ENCODE measurements around the gene CHRNG.
A peak's percentile ranks its signal among the peaks of the same experiment; 100 is the strongest.

Gene CHRNG

DNA sequence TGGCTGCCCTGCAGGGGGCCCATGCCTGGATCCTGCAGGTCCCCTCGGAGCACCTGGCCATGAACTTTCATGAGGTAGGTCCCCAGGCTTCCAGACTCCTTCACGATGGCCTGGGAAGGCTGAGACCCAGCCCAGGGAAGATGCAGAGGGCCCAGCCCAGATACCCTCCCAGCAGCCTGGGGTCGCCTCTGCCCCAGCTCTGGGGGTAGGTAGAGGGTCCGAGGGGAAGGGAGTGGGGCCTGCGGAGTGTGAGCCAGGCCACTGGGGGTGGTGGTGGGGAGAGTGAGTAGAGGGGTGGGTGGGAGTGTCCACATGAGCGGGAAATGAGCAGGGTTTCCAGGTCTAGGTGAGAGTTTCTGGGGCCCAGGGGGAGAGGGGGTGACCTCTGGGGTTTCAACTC lies 14.7 kb upstream of the CHRNG start:
- Histone ChIP-seq H3K4me3 (ENCODE audit: low read length) (no peak overlapping the region), H3K27me3 (ENCODE audit: control insufficient read depth, low read length) (peaks cover 24% of the 10 kb centered on the region)
- TF ChIP-seq, protein P1, sequence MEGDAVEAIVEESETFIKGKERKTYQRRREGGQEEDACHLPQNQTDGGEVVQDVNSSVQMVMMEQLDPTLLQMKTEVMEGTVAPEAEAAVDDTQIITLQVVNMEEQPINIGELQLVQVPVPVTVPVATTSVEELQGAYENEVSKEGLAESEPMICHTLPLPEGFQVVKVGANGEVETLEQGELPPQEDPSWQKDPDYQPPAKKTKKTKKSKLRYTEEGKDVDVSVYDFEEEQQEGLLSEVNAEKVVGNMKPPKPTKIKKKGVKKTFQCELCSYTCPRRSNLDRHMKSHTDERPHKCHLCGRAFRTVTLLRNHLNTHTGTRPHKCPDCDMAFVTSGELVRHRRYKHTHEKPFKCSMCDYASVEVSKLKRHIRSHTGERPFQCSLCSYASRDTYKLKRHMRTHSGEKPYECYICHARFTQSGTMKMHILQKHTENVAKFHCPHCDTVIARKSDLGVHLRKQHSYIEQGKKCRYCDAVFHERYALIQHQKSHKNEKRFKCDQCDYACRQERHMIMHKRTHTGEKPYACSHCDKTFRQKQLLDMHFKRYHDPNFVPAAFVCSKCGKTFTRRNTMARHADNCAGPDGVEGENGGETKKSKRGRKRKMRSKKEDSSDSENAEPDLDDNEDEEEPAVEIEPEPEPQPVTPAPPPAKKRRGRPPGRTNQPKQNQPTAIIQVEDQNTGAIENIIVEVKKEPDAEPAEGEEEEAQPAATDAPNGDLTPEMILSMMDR (IDR thresholded peaks at IDR 0.05; ENCODE audit: low read depth, low read length, poor library complexity, severe bottlenecking), result no peak
- TF ChIP-seq EZH2phosphoT487 (IDR thresholded peaks at IDR 0.05; ENCODE audit: borderline replicate concordance, low read length), result no peak

DNA sequence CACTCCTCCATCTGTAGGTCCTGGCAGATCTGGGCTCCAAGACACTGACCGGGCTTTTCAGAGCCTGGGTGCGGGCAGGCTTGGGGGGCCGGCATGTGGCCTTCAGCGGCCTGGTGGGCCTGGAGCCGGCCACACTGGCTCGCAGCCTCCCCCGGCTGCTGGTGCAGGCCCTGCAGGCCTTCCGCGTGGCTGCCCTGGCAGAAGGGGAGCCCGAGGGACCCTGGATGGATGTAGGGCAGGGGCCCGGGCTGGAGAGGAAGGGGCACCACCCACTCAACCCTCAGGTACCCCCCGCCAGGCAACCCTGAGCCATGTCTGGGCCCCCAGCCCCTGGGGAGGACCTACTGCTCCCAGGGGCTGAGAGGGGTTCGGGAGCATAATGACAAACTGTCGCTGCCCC lies 14.3 kb upstream of the CHRNG start:
- Histone ChIP-seq H3K9me3 (ENCODE audit: control insufficient read depth, insufficient read depth, low read length) (no peaks in the 10 kb centered on the region), H4K20me1 (ENCODE audit: control insufficient read depth, insufficient read depth, low read depth, low read length) (no peaks in the 10 kb centered on the region), H3K79me2 (ENCODE audit: control insufficient read depth, low read length) (no peaks in the 10 kb centered on the region), H3K27ac (ENCODE audit: low read depth, low read length) (no peak overlapping the region), H3K27me3 (ENCODE audit: control insufficient read depth, low read length) (peaks cover 24% of the 10 kb centered on the region), H3K9me2 (replicated peaks; ENCODE audit: control insufficient read depth, low read length) (no peaks in the 10 kb centered on the region), H3K4me3 (ENCODE audit: low read length) (no peak overlapping the region), H3K36me3 (ENCODE audit: control insufficient read depth, low read length) (no peaks in the 10 kb centered on the region), H3K4me2 (ENCODE audit: low read length) (no peak overlapping the region), H3F3A (ENCODE audit: control insufficient read depth, insufficient read depth) (0 out of 2 replicates have a peak, but pooled peaks cover 2% of the 10 kb centered on the region), H3K4me1 (ENCODE audit: control insufficient read depth, low read length) (peaks cover 42% of the 10 kb centered on the region)
- TF ChIP-seq EZH2phosphoT487 (IDR thresholded peaks at IDR 0.05; ENCODE audit: borderline replicate concordance, low read length), result no peak
- TF ChIP-seq, protein P1 (IDR thresholded peaks at IDR 0.05; ENCODE audit: low read depth, low read length, poor library complexity, severe bottlenecking), result no peak

More for the DNA sequence above, 14.7 kb upstream of the CHRNG start:
- Histone ChIP-seq H3F3A (ENCODE audit: control insufficient read depth, insufficient read depth) (0 out of 2 replicates have a peak, but pooled peaks cover 2% of the 10 kb centered on the region), H3K4me1 (ENCODE audit: control insufficient read depth, low read length) (peaks cover 37% of the 10 kb centered on the region), H3K36me3 (ENCODE audit: control insufficient read depth, low read length) (no peaks in the 10 kb centered on the region), H3K4me2 (ENCODE audit: low read length) (peak overlapping the region; percentile 62), H3K9me2 (replicated peaks; ENCODE audit: control insufficient read depth, low read length) (no peaks in the 10 kb centered on the region), H4K20me1 (ENCODE audit: control insufficient read depth, insufficient read depth, low read depth, low read length) (no peaks in the 10 kb centered on the region), H3K27ac (ENCODE audit: low read depth, low read length) (no peak overlapping the region), H3K79me2 (ENCODE audit: control insufficient read depth, low read length) (no peaks in the 10 kb centered on the region), H3K9me3 (ENCODE audit: control insufficient read depth, insufficient read depth, low read length) (no peaks in the 10 kb centered on the region)

DNA sequence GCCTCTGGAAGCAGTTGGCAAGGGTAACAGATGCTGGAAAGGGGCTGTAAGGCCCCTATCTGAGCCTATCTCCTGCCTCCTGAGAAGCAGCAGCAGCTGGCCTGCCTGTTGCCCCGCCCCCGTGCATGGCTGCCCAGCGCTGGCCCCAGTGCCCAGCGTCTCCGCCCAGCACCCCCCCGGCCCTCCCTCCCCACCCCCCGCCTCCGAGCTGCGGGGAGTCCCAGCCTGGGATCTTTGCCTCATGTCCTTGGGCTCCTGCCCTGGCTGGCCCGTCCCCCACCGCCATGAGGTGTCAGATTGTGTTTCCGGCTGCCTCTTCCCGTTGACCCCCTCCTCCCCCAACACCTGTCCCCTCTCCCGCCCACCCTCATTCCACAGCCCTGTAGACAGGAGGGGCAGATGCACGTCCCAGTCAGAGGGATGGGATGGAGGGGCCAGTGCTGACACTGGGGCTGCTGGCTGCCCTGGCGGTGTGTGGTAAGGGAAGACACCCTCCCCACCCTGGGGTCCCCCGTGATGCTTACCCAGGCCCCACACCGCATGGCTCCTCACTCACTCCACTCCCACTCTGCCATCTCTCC lies 13.6 kb upstream of the CHRNG start, which contains the start of gene CHRND:
CHRND (plus strand) TSS at position 370 of the 581 bp plus-strand sequence; CDS start at position 426, 56 bp downstream.
- H3K4me3 ChIP-seq (ENCODE audit: low read length), result no peak within 1 kb of the TSS
- no peaks in the 10 kb centered on the region for H3K79me2 ChIP-seq (ENCODE audit: control insufficient read depth, low read length)
- H3K9me3 ChIP-seq (ENCODE audit: control insufficient read depth, insufficient read depth, low read length), result no peaks in the 10 kb centered on the region

More for the DNA sequence above, 13.6 kb upstream of the CHRNG start, which contains the start of gene CHRND:
- H3K27me3 ChIP-seq (ENCODE audit: control insufficient read depth, low read length), result peaks cover 24% of the 10 kb centered on the region
- H4K20me1 ChIP-seq (ENCODE audit: control insufficient read depth, insufficient read depth, low read depth, low read length), result no peaks in the 10 kb centered on the region
- no peaks in the 10 kb centered on the region for H3K9me2 ChIP-seq (replicated peaks; ENCODE audit: control insufficient read depth, low read length)
- H3K4me1 ChIP-seq (ENCODE audit: control insufficient read depth, low read length), result peaks cover 48% of the 10 kb centered on the region
- no peak within 1 kb of the TSS for H3K27ac ChIP-seq (ENCODE audit: low read depth, low read length)
- 0 out of 2 replicates have a peak, but pooled peaks cover 2% of the 10 kb centered on the region for H3F3A ChIP-seq (ENCODE audit: control insufficient read depth, insufficient read depth)
- no peak within 1 kb of the TSS for H3K4me2 ChIP-seq (ENCODE audit: low read length)
- no peaks in the 10 kb centered on the region for H3K36me3 ChIP-seq (ENCODE audit: control insufficient read depth, low read length)
- TF ChIP-seq, protein P1 (IDR thresholded peaks at IDR 0.05; ENCODE audit: low read depth, low read length, poor library complexity, severe bottlenecking), result no peak
- TF ChIP-seq EZH2phosphoT487 (IDR thresholded peaks at IDR 0.05; ENCODE audit: borderline replicate concordance, low read length), result no peak
